Activated T-cell treated with anti-CD3 and anti-CD28 coated beads, Interleukin-2, amount 50 U/mL, for 72 hours (primary cell): Measurements from ENCODE around the gene NKAP. TPM values are rescaled to one million over a fixed set of nuclear protein-coding genes. Genes with fewer than 3 reads are reported as not detected.
"Not testable (repeated sequence)": the region's sequence is repeated elsewhere in the genome, so short reads cannot be mapped to it uniquely, and the experiment has no call there.

ENCODE experiments used
- ATAC-seq, 2 donors: fragments of 150-1000 bp; cut with Tn5 transposase; replicated peaks in 1 of 2; 2 replicates each; pipeline ENCODE4 v1.10.0; 2021; ENCODE audit warnings: moderate library complexity in 2 of 2, mild to moderate bottlenecking in 1 of 2
- DNase-seq, 2 donors: peaks; one replicate each; pipeline ENCODE4 v3.0.0; 2021 to 2022; ENCODE audit warnings: mixed read lengths in 1 of 2
- H3K27ac Mint-ChIP-seq: one replicate; pipeline ENCODE4 v1.8.0; 2022; ENCODE audit warnings: mild to moderate bottlenecking, moderate library complexity, mixed read lengths
- H3K27me3 Mint-ChIP-seq: one replicate; pipeline ENCODE4 v1.8.0; 2022; ENCODE audit warnings: low read depth, mixed read lengths
- H3K36me3 Mint-ChIP-seq, 2 donors: one replicate each; pipeline ENCODE4 v1.8.0; 2022; ENCODE audit warnings: mixed read lengths in 2 of 2, mild to moderate bottlenecking in 1 of 2; ENCODE audit not compliant: insufficient read depth in 2 of 2
- H3K4me1 Mint-ChIP-seq: one replicate; pipeline ENCODE4 v1.8.0; 2022; ENCODE audit warnings: low read depth, mixed read lengths
- H3K4me3 Mint-ChIP-seq, 2 donors: one replicate each; pipeline ENCODE4 v1.8.0; 2022; ENCODE audit warnings: mild to moderate bottlenecking in 2 of 2, mixed read lengths in 2 of 2, moderate library complexity in 2 of 2
- H3K9me3 Mint-ChIP-seq, 2 donors: one replicate each; pipeline ENCODE4 v1.8.0; 2022; ENCODE audit warnings: mixed read lengths in 2 of 2
- total RNA-seq, 2 donors: library from RNA; stranded (reverse); gene quantifications; one replicate each; pipeline ENCODE4 v1.2.3, GENCODE V29; 2022

Gene NKAP
- total RNA-seq, 2 donors from 2014 or later = 17.7 to 19.0 TPM

- H3K36me3 Mint-ChIP-seq = no peaks in the 10 kb centered on the region
Observed at GRCh38 chrX:119916310-119916709, 27.2 kb downstream of the NKAP start.

GRCh38 chrX:119900976-119901375 is 42.6 kb downstream of the NKAP start:
- H3K4me3 Mint-ChIP-seq = no peak overlapping the region
- no peak overlapping the region for H3K27ac Mint-ChIP-seq
- H3K36me3 Mint-ChIP-seq = no peaks in the 10 kb centered on the region
- DNase-seq = no peak
- peaks cover 6% of the 10 kb centered on the region for H3K27me3 Mint-ChIP-seq
- H3K9me3 Mint-ChIP-seq = no peaks in the 10 kb centered on the region
- ATAC-seq = no peak
- H3K4me1 Mint-ChIP-seq = peaks cover 4% of the 10 kb centered on the region

More at GRCh38 chrX:119916310-119916709, 27.2 kb downstream of the NKAP start:
- Mint-ChIP-seq H3K4me3 (no peak overlapping the region), H3K27ac (no peak overlapping the region), H3K4me1 (no peaks in the 10 kb centered on the region), H3K9me3 (no peaks in the 10 kb centered on the region), H3K27me3 (peaks cover 36% of the 10 kb centered on the region)
- ATAC-seq (no peak), DNase-seq (no peak)

GRCh38 chrX:119899125-119899524 is 44.4 kb downstream of the NKAP start:
- Mint-ChIP-seq H3K27me3 (peaks cover 6% of the 10 kb centered on the region), H3K4me3 (no peak overlapping the region), H3K27ac (no peak overlapping the region), H3K4me1 (peaks cover 4% of the 10 kb centered on the region), H3K9me3 (no peaks in the 10 kb centered on the region), H3K36me3 (no peaks in the 10 kb centered on the region)
- DNase-seq (no peak), ATAC-seq (no peak)

GRCh38 chrX:119895843-119896326 is 47.7 kb downstream of the NKAP start, which contains the start of gene AKAP14:
Gene AKAP14, plus strand, starts transcription at chrX:119895893. Its CDS starts 7,331 bp downstream, at chrX:119903224.
- Mint-ChIP-seq H3K9me3 (no peaks in the 10 kb centered on the region), H3K36me3 (no peaks in the 10 kb centered on the region), H3K4me1 (peaks cover 4% of the 10 kb centered on the region), H3K4me3 (no peak within 1 kb of the TSS), H3K27ac (no peak within 1 kb of the TSS), H3K27me3 (peaks cover 6% of the 10 kb centered on the region)
- no peak for ATAC-seq
- DNase-seq = no peak

GRCh38 chrX:119891961-119892692 is 51.4 kb downstream of the NKAP start:
- H3K27ac Mint-ChIP-seq, H3K27me3 Mint-ChIP-seq, H3K36me3 Mint-ChIP-seq, DNase-seq, ATAC-seq, H3K4me3 Mint-ChIP-seq, H3K4me1 Mint-ChIP-seq, H3K9me3 Mint-ChIP-seq: not testable (repeated sequence)

GRCh38 chrX:119890626-119891025 is 52.9 kb downstream of the NKAP start:
- not testable (repeated sequence) for DNase-seq, ATAC-seq, H3K36me3 Mint-ChIP-seq, H3K4me1 Mint-ChIP-seq, H3K9me3 Mint-ChIP-seq, H3K27me3 Mint-ChIP-seq, H3K27ac Mint-ChIP-seq, H3K4me3 Mint-ChIP-seq

GRCh38 chrX:119887721-119888425 is 55.7 kb downstream of the NKAP start:
- peak; percentile 70 to 74 for DNase-seq
- H3K4me1 Mint-ChIP-seq = peaks cover 6% of the 10 kb centered on the region
- peak overlapping the region; percentile 34 to 56 for H3K4me3 Mint-ChIP-seq
- H3K27me3 Mint-ChIP-seq = peaks cover under 1% of the 10 kb centered on the region
- H3K36me3 Mint-ChIP-seq = no peaks in the 10 kb centered on the region
- no peaks in the 10 kb centered on the region for H3K9me3 Mint-ChIP-seq
- ATAC-seq = peak; percentile 89 to 90
- no peak overlapping the region for H3K27ac Mint-ChIP-seq

- Mint-ChIP-seq H3K4me1 (peaks cover 8% of the 10 kb centered on the region), H3K27ac (no peak overlapping the region), H3K36me3 (no peaks in the 10 kb centered on the region), H3K27me3 (peaks cover 6% of the 10 kb centered on the region), H3K9me3 (no peaks in the 10 kb centered on the region), H3K4me3 (peak overlapping the region; percentile 14 to 69)
- peak; percentile 61 to 73 for ATAC-seq
- DNase-seq = peak; percentile 18 to 23
Observed at GRCh38 chrX:119885554-119886428, 57.8 kb downstream of the NKAP start.

- Mint-ChIP-seq H3K9me3 (no peaks in the 10 kb centered on the region), H3K27ac (no peak overlapping the region)
- peak; percentile 18 to 29 for DNase-seq
Observed at GRCh38 chrX:119880552-119881437, 62.8 kb downstream of the NKAP start.

GRCh38 chrX:119880076-119880475 is 63.5 kb downstream of the NKAP start:
- H3K36me3 Mint-ChIP-seq = peaks cover 0 to 2% of the 10 kb centered on the region in 2 donors
- DNase-seq (no peak), ATAC-seq (peak in 1 of 2 donors; percentile 53)
- H3K27ac Mint-ChIP-seq = no peak overlapping the region
- peaks cover 14% of the 10 kb centered on the region for H3K4me1 Mint-ChIP-seq
- peaks cover 16% of the 10 kb centered on the region for H3K27me3 Mint-ChIP-seq
- no peak overlapping the region for H3K4me3 Mint-ChIP-seq
- H3K9me3 Mint-ChIP-seq = no peaks in the 10 kb centered on the region

More at GRCh38 chrX:119880552-119881437, 62.8 kb downstream of the NKAP start:
- H3K4me1 Mint-ChIP-seq = peaks cover 14% of the 10 kb centered on the region
- ATAC-seq = peak; percentile 83 to 85
- peak overlapping the region in 1 of 2 donors; percentile 8 for H3K4me3 Mint-ChIP-seq
- peaks cover 16% of the 10 kb centered on the region for H3K27me3 Mint-ChIP-seq
- peaks cover 0 to 2% of the 10 kb centered on the region in 2 donors for H3K36me3 Mint-ChIP-seq

GRCh38 chrX:119878740-119879139 is 64.8 kb downstream of the NKAP start:
- Mint-ChIP-seq H3K9me3 (no peaks in the 10 kb centered on the region), H3K36me3 (peaks cover 0 to 2% of the 10 kb centered on the region in 2 donors), H3K27me3 (peaks cover 16% of the 10 kb centered on the region), H3K4me3 (no peak overlapping the region), H3K4me1 (peaks cover 14% of the 10 kb centered on the region), H3K27ac (no peak overlapping the region)
- DNase-seq (no peak), ATAC-seq (no peak)
